Parathyroid adenoma (tissue), 2 donors: ENCODE measurements around the gene B3GNT5.

ENCODE experiments used
- H2AFZ ChIP-seq: fragments of 300-600 bp; sonication (generic); one replicate; pipeline ENCODE4 v1.7.0; 2017; ENCODE audit warnings: antibody characterized with exemption, mild to moderate bottlenecking
- H3K27ac ChIP-seq: fragments of 300-600 bp; sonication (generic); one replicate; pipeline ENCODE4 v1.7.0; 2017
- H3K27me3 ChIP-seq: fragments of 300-600 bp; sonication (generic); one replicate; pipeline ENCODE4 v1.7.0; 2017; ENCODE audit warnings: low read length; ENCODE audit not compliant: control insufficient read depth, insufficient read depth
- H3K36me3 ChIP-seq: fragments of 300-600 bp; sonication (generic); one replicate; pipeline ENCODE4 v1.7.0; 2017; ENCODE audit warnings: low read length; ENCODE audit not compliant: control insufficient read depth, insufficient read depth
- H3K4me1 ChIP-seq: fragments of 300-600 bp; sonication (generic); one replicate; pipeline ENCODE4 v1.7.0; 2017; ENCODE audit warnings: control low read depth
- H3K4me2 ChIP-seq: fragments of 300-600 bp; sonication (generic); one replicate; pipeline ENCODE4 v1.7.0; 2017; ENCODE audit warnings: low read length
- H3K4me3 ChIP-seq: fragments of 300-600 bp; sonication (generic); one replicate; pipeline ENCODE4 v1.7.0; 2017; ENCODE audit warnings: low read depth, low read length
- H3K79me2 ChIP-seq: fragments of 300-600 bp; sonication (generic); one replicate; pipeline ENCODE4 v1.7.0; 2017; ENCODE audit warnings: control low read depth
- H3K9ac ChIP-seq: fragments of 300-600 bp; sonication (generic); one replicate; pipeline ENCODE4 v1.7.0; 2017; ENCODE audit warnings: mild to moderate bottlenecking
- H3K9me3 ChIP-seq: fragments of 300-600 bp; sonication (generic); one replicate; pipeline ENCODE4 v1.7.0; 2017; ENCODE audit warnings: low read length; ENCODE audit not compliant: control insufficient read depth
- TF ChIP-seq, protein P1 (sequence below): fragments of 300-600 bp; sonication (generic); IDR thresholded peaks from one replicate; pipeline ENCODE4 v1.7.0; 2017; ENCODE audit warnings: antibody characterized with exemption, mild to moderate bottlenecking
- donor health status: primary hyperparathyroidism.

The B3GNT5 gene

DNA sequence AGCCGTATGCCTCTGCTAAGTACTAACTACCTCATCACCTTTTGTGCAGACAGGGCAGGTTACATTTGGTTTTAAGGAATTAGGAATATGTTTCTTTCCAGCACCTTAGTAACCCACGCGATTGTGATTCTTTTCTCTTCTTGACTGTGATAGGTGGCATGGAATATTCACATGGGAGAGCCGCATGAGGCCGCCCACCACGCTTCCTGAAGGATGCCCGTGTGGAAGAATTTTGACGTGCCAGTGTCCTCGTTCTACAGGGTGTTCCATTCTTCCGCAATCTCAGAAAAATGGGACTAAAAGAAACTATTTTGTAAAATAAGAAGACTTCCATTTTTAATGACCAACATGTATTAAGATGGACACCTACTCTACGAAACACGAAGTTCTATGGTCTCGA lies 16.3 kb downstream of the B3GNT5 start:
- no peaks in the 10 kb centered on the region for H3K9me3 ChIP-seq
- H3K36me3 ChIP-seq, result no peaks in the 10 kb centered on the region
- TF ChIP-seq, protein P1, sequence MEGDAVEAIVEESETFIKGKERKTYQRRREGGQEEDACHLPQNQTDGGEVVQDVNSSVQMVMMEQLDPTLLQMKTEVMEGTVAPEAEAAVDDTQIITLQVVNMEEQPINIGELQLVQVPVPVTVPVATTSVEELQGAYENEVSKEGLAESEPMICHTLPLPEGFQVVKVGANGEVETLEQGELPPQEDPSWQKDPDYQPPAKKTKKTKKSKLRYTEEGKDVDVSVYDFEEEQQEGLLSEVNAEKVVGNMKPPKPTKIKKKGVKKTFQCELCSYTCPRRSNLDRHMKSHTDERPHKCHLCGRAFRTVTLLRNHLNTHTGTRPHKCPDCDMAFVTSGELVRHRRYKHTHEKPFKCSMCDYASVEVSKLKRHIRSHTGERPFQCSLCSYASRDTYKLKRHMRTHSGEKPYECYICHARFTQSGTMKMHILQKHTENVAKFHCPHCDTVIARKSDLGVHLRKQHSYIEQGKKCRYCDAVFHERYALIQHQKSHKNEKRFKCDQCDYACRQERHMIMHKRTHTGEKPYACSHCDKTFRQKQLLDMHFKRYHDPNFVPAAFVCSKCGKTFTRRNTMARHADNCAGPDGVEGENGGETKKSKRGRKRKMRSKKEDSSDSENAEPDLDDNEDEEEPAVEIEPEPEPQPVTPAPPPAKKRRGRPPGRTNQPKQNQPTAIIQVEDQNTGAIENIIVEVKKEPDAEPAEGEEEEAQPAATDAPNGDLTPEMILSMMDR, result no peak
- no peaks in the 10 kb centered on the region for H3K27me3 ChIP-seq
- H3K4me2 ChIP-seq, result no peak overlapping the region
- H3K79me2 ChIP-seq, result no peaks in the 10 kb centered on the region
- H2AFZ ChIP-seq, result no peak overlapping the region
- H3K4me1 ChIP-seq, result peaks cover 10% of the 10 kb centered on the region
- no peak overlapping the region for H3K9ac ChIP-seq
- no peak overlapping the region for H3K27ac ChIP-seq
- H3K4me3 ChIP-seq, result no peak overlapping the region

DNA sequence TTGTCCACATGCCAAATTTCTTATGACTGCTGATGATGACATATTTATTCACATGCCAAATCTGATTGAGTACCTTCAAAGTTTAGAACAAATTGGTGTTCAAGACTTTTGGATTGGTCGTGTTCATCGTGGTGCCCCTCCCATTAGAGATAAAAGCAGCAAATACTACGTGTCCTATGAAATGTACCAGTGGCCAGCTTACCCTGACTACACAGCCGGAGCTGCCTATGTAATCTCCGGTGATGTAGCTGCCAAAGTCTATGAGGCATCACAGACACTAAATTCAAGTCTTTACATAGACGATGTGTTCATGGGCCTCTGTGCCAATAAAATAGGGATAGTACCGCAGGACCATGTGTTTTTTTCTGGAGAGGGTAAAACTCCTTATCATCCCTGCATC lies 17.3 kb downstream of the B3GNT5 start:
- no peaks in the 10 kb centered on the region for H3K79me2 ChIP-seq
- H3K27ac ChIP-seq, result no peak overlapping the region
- H3K27me3 ChIP-seq, result no peaks in the 10 kb centered on the region
- peaks cover 6% of the 10 kb centered on the region for H3K4me1 ChIP-seq
- H3K9ac ChIP-seq, result no peak overlapping the region
- TF ChIP-seq, protein P1, result no peak
- H3K4me2 ChIP-seq, result no peak overlapping the region
- H3K9me3 ChIP-seq, result no peaks in the 10 kb centered on the region
- no peak overlapping the region for H3K4me3 ChIP-seq
- H3K36me3 ChIP-seq, result no peaks in the 10 kb centered on the region
- H2AFZ ChIP-seq, result no peak overlapping the region

DNA sequence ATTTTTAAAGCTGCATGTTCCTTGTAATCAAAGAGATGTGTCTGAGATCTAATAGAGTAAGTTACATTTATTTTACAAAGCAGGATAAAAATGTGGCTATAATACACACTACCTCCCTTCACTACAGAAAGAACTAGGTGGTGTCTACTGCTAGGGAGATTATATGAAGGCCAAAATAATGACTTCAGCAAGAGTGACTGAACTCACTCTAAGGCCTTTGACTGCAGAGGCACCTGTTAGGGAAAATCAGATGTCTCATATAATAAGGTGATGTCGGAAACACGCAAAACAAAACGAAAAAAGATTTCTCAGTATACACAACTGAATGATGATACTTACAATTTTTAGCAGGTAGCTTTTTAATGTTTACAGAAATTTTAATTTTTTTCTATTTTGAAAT lies 19.1 kb downstream of the B3GNT5 start:
- no peak overlapping the region for H3K27ac ChIP-seq
- H3K4me3 ChIP-seq, result no peak overlapping the region

DNA sequence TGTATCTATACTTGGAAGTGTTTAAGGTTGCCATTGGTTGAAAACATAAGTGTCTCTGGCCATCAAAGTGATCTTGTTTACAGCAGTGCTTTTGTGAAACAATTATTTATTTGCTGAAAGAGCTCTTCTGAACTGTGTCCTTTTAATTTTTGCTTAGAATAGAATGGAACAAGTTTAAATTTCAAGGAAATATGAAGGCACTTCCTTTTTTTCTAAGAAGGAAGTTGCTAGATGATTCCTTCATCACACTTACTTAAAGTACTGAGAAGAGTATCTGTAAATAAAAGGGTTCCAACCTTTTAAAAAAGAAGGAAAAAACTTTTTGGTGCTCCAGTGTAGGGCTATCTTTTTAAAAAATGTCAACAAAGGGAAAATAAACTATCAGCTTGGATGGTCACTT lies 19.7 kb downstream of the B3GNT5 start:
- H3K4me1 ChIP-seq, result no peaks in the 10 kb centered on the region
- H3K9ac ChIP-seq, result no peak overlapping the region
- H3K79me2 ChIP-seq, result no peaks in the 10 kb centered on the region
- no peaks in the 10 kb centered on the region for H3K9me3 ChIP-seq
- H3K4me2 ChIP-seq, result no peak overlapping the region
- TF ChIP-seq, protein P1, result no peak
- H3K36me3 ChIP-seq, result no peaks in the 10 kb centered on the region
- H2AFZ ChIP-seq, result no peak overlapping the region
- H3K27ac ChIP-seq, result no peak overlapping the region
- no peak overlapping the region for H3K4me3 ChIP-seq
- H3K27me3 ChIP-seq, result no peaks in the 10 kb centered on the region

More for the DNA sequence above, 19.1 kb downstream of the B3GNT5 start:
- TF ChIP-seq, protein P1, result no peak
- Histone ChIP-seq H3K27me3 (no peaks in the 10 kb centered on the region), H3K9me3 (no peaks in the 10 kb centered on the region), H3K79me2 (no peaks in the 10 kb centered on the region), H3K36me3 (no peaks in the 10 kb centered on the region), H3K4me2 (no peak overlapping the region), H3K9ac (no peak overlapping the region), H2AFZ (no peak overlapping the region), H3K4me1 (no peaks in the 10 kb centered on the region)

DNA sequence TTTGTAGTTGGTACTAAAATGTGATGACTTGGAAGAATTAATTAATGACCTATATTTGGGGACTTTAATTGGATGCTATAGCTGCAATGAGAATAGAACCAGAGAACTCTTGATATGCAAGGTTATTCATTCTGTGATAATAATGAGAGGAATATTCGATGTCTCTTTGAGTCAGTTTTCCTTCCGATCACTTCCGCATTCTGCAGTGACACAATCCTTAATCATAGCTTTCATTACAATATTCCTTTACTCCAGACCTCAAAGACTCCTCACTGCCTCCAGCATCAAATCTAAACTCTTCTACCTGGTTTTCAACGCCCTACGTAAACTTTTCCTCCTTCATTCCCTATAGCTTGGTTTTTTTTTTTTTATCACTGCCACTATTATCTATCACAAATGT lies 21.6 kb downstream of the B3GNT5 start:
- Histone ChIP-seq H2AFZ (no peak overlapping the region), H3K27me3 (no peaks in the 10 kb centered on the region), H3K27ac (no peak overlapping the region), H3K36me3 (no peaks in the 10 kb centered on the region), H3K9ac (no peak overlapping the region), H3K4me1 (no peaks in the 10 kb centered on the region), H3K4me3 (no peak overlapping the region), H3K79me2 (no peaks in the 10 kb centered on the region), H3K9me3 (no peaks in the 10 kb centered on the region), H3K4me2 (no peak overlapping the region)
- TF ChIP-seq, protein P1, result no peak
